Smooth muscle cell (in vitro differentiated cells): ENCODE measurements around the gene NIPSNAP2. TPM values are rescaled to one million over a fixed set of nuclear protein-coding genes. Genes with fewer than 3 reads are reported as not detected.
"Not testable (repeated sequence)": the region's sequence is repeated elsewhere in the genome, so short reads cannot be mapped to it uniquely, and the experiment has no call there.

Source experiments
- DNase-seq: peaks from one replicate; lab custom pipeline; 2025; ENCODE audit not compliant: unreplicated experiment; lab: John Stamatoyannopoulos, UW
- H2AFZ ChIP-seq: fragments of 200-600 bp; sonication (generic); 2 replicates; pipeline ENCODE4 v1.6.0; 2016; ENCODE audit warnings: antibody characterized with exemption, low read depth, mild to moderate bottlenecking
- H3F3A ChIP-seq: fragments of 200-600 bp; sonication (generic); 2 replicates; pipeline ENCODE4 v1.6.0; 2017; ENCODE audit warnings: antibody characterized with exemption, low read depth
- H3K27ac ChIP-seq: fragments of 200-600 bp; sonication (generic); 2 replicates; pipeline ENCODE4 v1.5.1; 2016; ENCODE audit warnings: low read depth, mild to moderate bottlenecking
- H3K27me3 ChIP-seq: fragments of 200-600 bp; sonication (generic); 2 replicates; pipeline ENCODE4 v1.6.1; 2016; ENCODE audit warnings: low read depth, mild to moderate bottlenecking
- H3K36me3 ChIP-seq: fragments of 200-600 bp; sonication (generic); 2 replicates; pipeline ENCODE4 v1.5.1; 2016; ENCODE audit warnings: low read depth
- H3K4me1 ChIP-seq: fragments of 200-600 bp; sonication (generic); 2 replicates; pipeline ENCODE4 v1.5.1; 2016; ENCODE audit warnings: low read depth
- H3K4me2 ChIP-seq: fragments of 200-600 bp; sonication (generic); 2 replicates; pipeline ENCODE4 v1.6.0; 2016; ENCODE audit warnings: mild to moderate bottlenecking
- H3K4me3 ChIP-seq: fragments of 200-600 bp; sonication (generic); 2 replicates; pipeline ENCODE4 v1.5.1; 2016; ENCODE audit warnings: mild to moderate bottlenecking
- H3K79me2 ChIP-seq: fragments of 200-600 bp; sonication (generic); 2 replicates; pipeline ENCODE4 v1.6.0; 2016; ENCODE audit warnings: low read depth, mild to moderate bottlenecking
- H3K9ac ChIP-seq: fragments of 200-600 bp; sonication (generic); 2 replicates; pipeline ENCODE4 v1.6.0; 2016; ENCODE audit warnings: low read depth
- H3K9me3 ChIP-seq: fragments of 200-600 bp; sonication (generic); replicated peaks from 2 replicates; pipeline ENCODE4 v1.5.1; 2016; ENCODE audit warnings: low read depth
- H4K20me1 ChIP-seq: fragments of 200-600 bp; sonication (generic); 2 replicates; pipeline ENCODE4 v1.6.0; 2016; ENCODE audit warnings: low read depth
- CTCF ChIP-seq: fragments of 200-600 bp; sonication (generic); IDR thresholded peaks from 2 replicates; pipeline ENCODE4 v1.5.1; 2017; ENCODE audit warnings: borderline replicate concordance, mild to moderate bottlenecking, antibody characterized with exemption; ENCODE audit not compliant: insufficient read depth, poor library complexity, severe bottlenecking
- WGBS: methylation state at CpG from one replicate; pipeline ENCODE4 v1.1.7; 2016; ENCODE audit warnings: low lambda C conversion rate; 5-methylcytosine and 5-hydroxymethylcytosine counted together
- polyA plus RNA-seq: library from polyadenylated mRNA; unstranded; fragments of >200 nt; fragmentation: Nextera tagmentation; extraction: Ambion mirVana; gene quantifications from 2 replicates; pipeline ENCODE4 v1.2.1, GENCODE V29; 2016
- total RNA-seq: library from RNA; depleted of rRNA; stranded (reverse); fragments of >200 nt; gene quantifications from 2 replicates; pipeline ENCODE4 v1.2.3, GENCODE V29; 2014

The NIPSNAP2 gene
- total and polyA plus RNA-seq, 2 experiments from 2014 or later = 41.2 to 44.7 TPM

DNA sequence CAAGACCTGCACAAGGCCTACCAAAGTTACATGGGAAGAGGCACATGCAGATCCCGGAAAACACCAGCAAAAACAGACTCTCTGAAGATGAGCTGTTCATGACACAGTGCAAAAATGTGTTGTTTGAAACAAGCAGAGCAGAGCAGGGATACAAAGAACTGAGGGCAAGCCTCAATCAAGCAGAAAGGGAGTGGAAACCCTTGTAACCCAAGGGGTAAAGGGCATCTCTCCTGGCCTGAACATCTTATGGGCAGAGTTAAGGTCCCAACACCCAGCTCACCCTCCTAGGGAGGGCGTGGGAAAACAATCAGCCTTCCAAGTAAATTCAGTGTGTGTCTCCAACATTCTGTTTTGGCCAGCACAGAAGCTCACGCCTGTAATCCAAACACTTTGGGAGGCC, 76.3 kb downstream of the NIPSNAP2 start:
- no peak overlapping the region for H2AFZ ChIP-seq
- H3K36me3 ChIP-seq = no peaks in the 10 kb centered on the region
- no peak for TF ChIP-seq CTCF
- WGBS = 90% methylated on average over 3 of the region's 3 CpGs
- DNase-seq = no peak
- H3K9me3 ChIP-seq = no peaks in the 10 kb centered on the region
- H3K27ac ChIP-seq = no peak overlapping the region
- H3K79me2 ChIP-seq = peaks cover 9% of the 10 kb centered on the region
- no peaks in the 10 kb centered on the region for H3K27me3 ChIP-seq
- H3K4me2 ChIP-seq = no peak overlapping the region
- no peak overlapping the region for H3K9ac ChIP-seq
- no peaks in the 10 kb centered on the region for H3K4me1 ChIP-seq
- H4K20me1 ChIP-seq = no peaks in the 10 kb centered on the region
- H3K4me3 ChIP-seq = no peak overlapping the region
- H3F3A ChIP-seq = no peaks in the 10 kb centered on the region

DNA sequence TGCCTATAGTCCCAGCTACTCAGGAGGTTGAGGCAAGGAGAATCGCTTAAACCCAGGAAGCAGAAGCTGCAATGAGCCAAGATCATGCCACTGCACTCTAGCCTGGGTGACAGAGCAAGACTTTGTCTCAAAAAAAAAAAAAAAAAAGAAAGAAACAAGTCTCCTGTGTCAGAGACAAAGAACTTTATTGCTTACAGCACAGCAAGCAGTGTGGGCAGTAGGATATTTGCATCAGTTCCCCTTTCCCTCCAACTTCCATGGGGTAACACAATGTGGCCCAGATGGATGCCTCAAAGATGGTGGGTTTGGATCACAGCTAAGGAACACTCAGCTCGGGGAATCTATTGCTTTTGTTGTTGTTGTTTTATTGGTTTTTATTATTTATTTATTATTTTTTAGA, 81.4 kb downstream of the NIPSNAP2 start:
- 98% methylated on average over 2 of the region's 2 CpGs for WGBS

DNA sequence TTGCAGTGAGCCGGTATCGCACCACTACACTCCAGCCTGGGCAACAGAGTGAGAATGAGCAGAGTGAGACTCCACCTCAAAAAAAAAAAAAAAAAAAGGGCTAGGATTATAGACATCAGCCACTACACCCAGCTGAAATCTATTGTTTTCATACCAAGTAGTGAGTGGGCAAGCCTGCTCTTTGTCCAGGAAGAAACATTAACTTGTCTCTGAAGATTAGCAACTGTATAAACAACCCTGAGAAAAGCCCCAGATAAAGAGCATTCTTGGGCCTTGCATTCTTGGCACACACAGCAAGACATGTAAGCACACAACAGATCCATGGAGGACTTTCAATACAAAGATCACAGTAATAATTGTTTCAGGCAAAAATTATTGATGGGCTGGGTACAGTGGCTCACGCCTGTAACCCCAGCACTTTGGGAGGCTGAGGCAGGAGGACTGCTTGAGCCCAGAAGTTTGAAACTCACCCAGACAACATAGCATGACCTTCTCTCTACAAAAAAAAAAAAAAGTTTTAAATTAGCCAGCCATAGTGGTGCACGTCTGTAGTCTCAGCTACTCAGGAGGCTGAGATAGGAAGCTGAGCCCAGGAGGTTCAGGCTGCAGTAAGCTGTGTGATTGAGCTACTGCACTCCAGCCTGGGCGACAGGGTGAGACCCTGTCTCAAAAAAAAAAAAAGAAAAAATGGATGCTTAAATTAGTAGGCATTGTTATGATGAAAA, 82.5 kb downstream of the NIPSNAP2 start:
- Histone ChIP-seq H3K4me3 (no peak overlapping the region), H3K36me3 (no peaks in the 10 kb centered on the region), H3K4me1 (peaks cover 3% of the 10 kb centered on the region), H4K20me1 (no peaks in the 10 kb centered on the region), H3K27ac (peak overlapping the region; percentile 79), H3K9ac (no peak overlapping the region), H3K27me3 (no peaks in the 10 kb centered on the region), H3K4me2 (peak overlapping the region; percentile 43), H3K79me2 (peaks cover 13% of the 10 kb centered on the region), H2AFZ (no peak overlapping the region), H3K9me3 (no peaks in the 10 kb centered on the region), H3F3A (peaks cover 16% of the 10 kb centered on the region)
- TF ChIP-seq CTCF = no peak
- DNase-seq = no peak
- WGBS = 59% methylated on average over 5 of the region's 5 CpGs

More for the DNA sequence above, 81.4 kb downstream of the NIPSNAP2 start:
- not testable (repeated sequence) for H3K36me3 ChIP-seq, H3K27me3 ChIP-seq, H2AFZ ChIP-seq, DNase-seq, H3K4me2 ChIP-seq, H3K9me3 ChIP-seq, H3K9ac ChIP-seq, H4K20me1 ChIP-seq, H3K27ac ChIP-seq, H3K4me3 ChIP-seq, H3K4me1 ChIP-seq
- H3F3A ChIP-seq = peaks cover 16% of the 10 kb centered on the region
- H3K79me2 ChIP-seq = peaks cover 10% of the 10 kb centered on the region

- H3K4me3 ChIP-seq, H3K27me3 ChIP-seq, H2AFZ ChIP-seq, H3K4me1 ChIP-seq, H4K20me1 ChIP-seq, DNase-seq, H3K9ac ChIP-seq, H3K9me3 ChIP-seq, H3K36me3 ChIP-seq: not testable (repeated sequence)
- H3K4me2 ChIP-seq = peak overlapping the region; percentile 43
- WGBS = 69% methylated on average over 11 of the region's 11 CpGs
- peak overlapping the region; percentile 79 for H3K27ac ChIP-seq
- H3K79me2 ChIP-seq = peaks cover 20% of the 10 kb centered on the region
- H3F3A ChIP-seq = peaks cover 16% of the 10 kb centered on the region
Observed at GRCh38 chr7:56047446-56048116, 83.2 kb downstream of the NIPSNAP2 start.
